Calu3 (cell line): Measurements from ENCODE around the gene IKZF3. TPM values are rescaled to one million over a fixed set of nuclear protein-coding genes. Genes with fewer than 3 reads are reported as not detected.

Source experiments
- BruUV-seq: library from RNA; stranded (reverse); fragments of 400-500 nt; replicated peaks from 2 replicates; lab custom pipeline; 2021; lab: Mats Ljungman, UMichigan
- CTCF ChIA-PET: fragments of 300-600 bp; sonication (Branson Sonifier 250); formaldehyde crosslinking; loops from one replicate; lab custom pipeline; 2022; ENCODE audit warnings: antibody characterized with exemption; lab: Charles Lee
- DNase-seq: peaks from one replicate; pipeline ENCODE4 v3.0.0; 2022
- H3K27ac Mint-ChIP-seq: one replicate; pipeline ENCODE4 v1.8.0; 2022; ENCODE audit warnings: mixed read lengths; ENCODE audit not compliant: unreplicated experiment
- H3K27me3 Mint-ChIP-seq: one replicate; pipeline ENCODE4 v1.8.0; 2022; ENCODE audit warnings: mixed read lengths; ENCODE audit not compliant: unreplicated experiment
- H3K36me3 Mint-ChIP-seq: one replicate; pipeline ENCODE4 v1.8.0; 2022; ENCODE audit warnings: mild to moderate bottlenecking, moderate library complexity, mixed read lengths; ENCODE audit not compliant: insufficient read depth, unreplicated experiment
- H3K4me1 Mint-ChIP-seq: one replicate; pipeline ENCODE4 v1.8.0; 2022; ENCODE audit warnings: mild to moderate bottlenecking, low read depth, mixed read lengths; ENCODE audit not compliant: unreplicated experiment
- H3K4me3 Mint-ChIP-seq: one replicate; pipeline ENCODE4 v1.8.0; 2022; ENCODE audit warnings: mild to moderate bottlenecking, low read depth, moderate library complexity, mixed read lengths; ENCODE audit not compliant: unreplicated experiment
- H3K9me3 Mint-ChIP-seq: one replicate; pipeline ENCODE4 v1.8.0; 2022; ENCODE audit warnings: low read depth, mixed read lengths; ENCODE audit not compliant: unreplicated experiment
- CTCF ChIP-seq: fragments of 200-600 bp; IDR thresholded peaks from one replicate; pipeline ENCODE4 v1.8.0; 2022; ENCODE audit warnings: antibody characterized with exemption; ENCODE audit not compliant: unreplicated experiment
- intact Hi-C: fragments of 100-400 bp; cut with micrococcal nuclease; formaldehyde crosslinking; loops from one replicate; pipeline ENCODE4 v1.10.0; 2022; ENCODE audit not compliant: unreplicated experiment
- total RNA-seq: library from RNA; stranded (reverse); gene quantifications from 2 replicates; pipeline ENCODE4 v1.2.3, GENCODE V29; 2022

The IKZF3 gene
- total RNA-seq, 1 experiment from 2014 or later: 30.9 TPM

DNA sequence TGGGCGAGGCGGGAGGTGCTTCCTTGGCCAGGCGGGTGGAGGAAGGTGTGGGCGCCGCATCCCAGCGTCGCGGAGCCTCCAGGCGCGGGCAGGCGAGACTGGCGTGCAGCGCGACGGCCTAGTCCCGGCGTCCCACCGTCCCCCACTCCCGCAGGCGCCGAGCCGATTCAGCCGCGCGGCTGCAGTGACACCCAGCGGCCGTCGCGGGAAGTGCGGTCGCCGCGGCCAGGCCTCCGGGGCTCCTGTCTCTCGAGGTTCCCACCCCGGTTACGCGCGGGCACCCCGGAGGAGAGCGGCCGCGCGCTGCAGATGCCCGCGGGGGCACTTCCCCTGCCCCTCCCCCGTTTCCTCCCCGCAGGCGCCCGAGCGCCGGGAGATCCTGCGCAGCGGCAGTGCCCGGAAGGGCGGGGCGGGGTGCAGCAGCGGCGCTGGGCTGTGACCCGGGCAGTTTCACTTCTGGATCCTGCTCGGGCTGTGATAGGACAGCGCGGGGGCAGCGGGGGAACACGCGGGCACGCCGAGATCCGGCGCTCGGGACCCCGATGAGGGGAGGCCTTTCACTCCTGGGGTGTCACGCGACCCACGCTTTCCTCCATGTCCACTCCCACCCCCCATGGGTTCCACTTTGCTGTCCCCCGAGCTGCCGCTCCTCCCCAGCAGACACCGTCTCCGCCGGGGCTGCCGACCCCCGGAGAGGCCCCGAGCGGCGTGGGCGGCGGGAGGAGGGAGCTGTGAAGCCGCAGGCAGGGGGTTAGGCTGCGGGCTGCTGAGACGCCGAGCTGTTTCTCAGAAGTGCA lies 109.8 kb downstream of the IKZF3 start:
- peaks cover 58% of the 10 kb centered on the region for H3K4me1 Mint-ChIP-seq
- peak; percentile 100 for DNase-seq
- peaks cover 71% of the 10 kb centered on the region for H3K36me3 Mint-ChIP-seq
- BruUV-seq: no TSS peak
- peak overlapping the region; percentile 63 for H3K4me3 Mint-ChIP-seq
- H3K27me3 Mint-ChIP-seq: peaks cover 35% of the 10 kb centered on the region
- no peaks in the 10 kb centered on the region for H3K9me3 Mint-ChIP-seq
- peak overlapping the region; percentile 12 for H3K27ac Mint-ChIP-seq
- CTCF ChIA-PET: interaction anchor here (0.6 to 161.2 kb wide), 46 partner anchors 27 to 927 kb away, joined by 3 to 42089 read pairs (median 14); partner anchors contain the start of genes ERBB2, FBXL20, GRB7 and GSDMA
- no peak for TF ChIP-seq CTCF
- intact Hi-C loops: loop anchor here (1.0 to 5.0 kb wide), 19 partner anchors 15 to 226 kb away; partner anchors contain the start of genes IKZF3, MIEN1, PGAP3 and PSMD3

- DNase-seq: peak; percentile 100
- CTCF ChIA-PET: interaction anchor here (0.5 to 161.2 kb wide), 41 partner anchors 26 to 1100 kb away, joined by 3 to 42089 read pairs (median 15); partner anchors contain the start of genes ERBB2, FBXL20, GRB7 and GSDMA
- Mint-ChIP-seq H3K27ac (peak overlapping the region; percentile 12), H3K4me1 (peaks cover 58% of the 10 kb centered on the region), H3K9me3 (no peaks in the 10 kb centered on the region), H3K4me3 (peak overlapping the region; percentile 63), H3K27me3 (peaks cover 28% of the 10 kb centered on the region), H3K36me3 (peaks cover 78% of the 10 kb centered on the region)
- TF ChIP-seq CTCF: no peak
- no TSS peak for BruUV-seq
- intact Hi-C loops: loop anchor here (1.0 to 5.0 kb wide), 19 partner anchors 14 to 227 kb away; partner anchors contain the start of genes IKZF3, MIEN1, PGAP3 and PSMD3
These were observed 110.5 kb downstream of the IKZF3 start for GRCh38 chr17:39753514-39754160.

DNA sequence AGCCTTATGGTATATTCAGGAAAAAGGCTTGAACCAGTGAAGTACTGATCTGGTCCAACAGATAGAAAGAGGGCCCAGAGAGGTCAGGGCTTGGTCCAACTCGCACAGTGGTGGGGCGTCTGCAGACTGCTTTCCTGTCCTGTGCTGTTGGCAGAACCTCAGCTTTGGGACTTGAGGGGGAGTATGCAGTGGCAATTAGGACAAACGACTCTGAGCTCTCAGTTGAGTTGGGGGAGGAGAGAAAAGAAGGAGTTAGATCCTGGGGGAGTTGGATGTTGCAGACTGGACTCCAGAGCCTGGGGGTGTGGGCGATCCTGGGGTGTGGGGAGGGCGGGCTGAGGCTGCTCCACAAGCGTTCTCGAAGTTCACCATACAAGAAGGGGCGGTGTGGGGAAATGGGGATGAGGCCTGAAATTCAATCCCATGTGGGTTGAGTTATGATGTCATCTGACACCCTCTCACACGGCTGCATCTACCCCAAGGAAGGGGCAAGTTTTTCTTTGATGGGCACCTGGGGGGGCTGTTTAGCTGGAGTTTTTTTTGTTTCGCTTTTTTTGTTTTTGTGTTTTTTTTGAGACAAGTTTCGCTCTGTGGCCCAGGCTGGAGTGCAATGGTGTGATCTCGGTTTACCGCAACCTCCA lies 111.8 kb downstream of the IKZF3 start:
- CTCF ChIA-PET: interaction anchor here (0.6 to 161.2 kb wide), 36 partner anchors 25 to 1330 kb away, joined by 3 to 42089 read pairs (median 28); partner anchors contain the start of genes ERBB2, GRB7, GSDMA and GSDMB
- Mint-ChIP-seq H3K4me1 (peaks cover 58% of the 10 kb centered on the region), H3K27ac (peak overlapping the region; percentile 12), H3K4me3 (peak overlapping the region; percentile 63), H3K27me3 (peaks cover 16% of the 10 kb centered on the region), H3K9me3 (no peaks in the 10 kb centered on the region), H3K36me3 (peaks cover 91% of the 10 kb centered on the region)
- no peak for DNase-seq
- TF ChIP-seq CTCF: no peak
- BruUV-seq: no TSS peak
- intact Hi-C loops: loop anchor here (5.0 kb wide), 1 partner anchor 200 kb away; no protein-coding TSS in a partner anchor

DNA sequence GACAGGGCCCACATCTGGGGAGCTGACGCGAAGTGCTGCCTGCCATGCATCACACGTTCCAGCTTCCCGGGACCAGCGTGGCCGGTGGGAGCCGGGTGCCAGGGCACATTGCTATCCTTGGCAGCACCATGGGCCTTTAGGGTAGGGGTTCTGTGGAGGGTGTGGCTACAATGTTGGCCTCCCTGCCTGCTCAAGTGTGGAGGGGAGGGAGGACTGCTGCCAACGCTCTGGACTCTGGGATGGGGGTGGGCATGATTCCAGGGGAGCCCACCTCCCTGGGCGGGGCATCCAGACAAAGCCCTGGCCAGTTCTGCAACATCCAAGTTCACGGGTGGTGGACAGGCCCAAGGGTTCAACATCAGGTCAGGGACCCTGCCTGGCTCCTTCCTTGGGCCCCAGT lies 112.5 kb downstream of the IKZF3 start:
- CTCF ChIA-PET: interaction anchor here (0.6 to 161.2 kb wide), 35 partner anchors 24 to 1365 kb away, joined by 3 to 42089 read pairs (median 6); partner anchors contain the start of genes ERBB2, GRB7, GSDMA and IKZF3
- Mint-ChIP-seq H3K27me3 (peaks cover 13% of the 10 kb centered on the region), H3K27ac (no peak overlapping the region), H3K4me3 (no peak overlapping the region), H3K4me1 (peaks cover 58% of the 10 kb centered on the region), H3K36me3 (peaks cover 98% of the 10 kb centered on the region), H3K9me3 (no peaks in the 10 kb centered on the region)
- BruUV-seq: no TSS peak
- no peak for TF ChIP-seq CTCF
- peak; percentile 88 for DNase-seq
- intact Hi-C loops: loop anchor here (5.0 kb wide), 1 partner anchor 199 kb away; no protein-coding TSS in a partner anchor
